ENCODE data around the gene CD4. TPM values are rescaled to one million over a fixed set of nuclear protein-coding genes. Genes with fewer than 3 reads are reported as not detected.
A peak's percentile ranks its signal among the peaks of the same experiment; 100 is the strongest.

The CD4 gene
- total RNA-seq, 6 donors from 2014 or later = 10.5 to 86.6 (median 35.6) TPM

GRCh38 chr12:6767353-6768319 is 21.7 kb upstream of the CD4 start:
- peak overlapping the region; percentile 85 to 99 (median 86) for H3K27ac ChIP-seq
- ATAC-seq (ENCODE audit: low FRiP score in 2 of 2) (no peak), DNase-seq (peak; percentile 40 to 76)
- TF ChIP-seq EP300 (IDR thresholded peaks at IDR 0.05) (no peak), POLR2A (IDR thresholded peaks at IDR 0.05) (no peak), POLR2AphosphoS5 (IDR thresholded peaks at IDR 0.05) (no peak)
- TF ChIP-seq, protein P1, sequence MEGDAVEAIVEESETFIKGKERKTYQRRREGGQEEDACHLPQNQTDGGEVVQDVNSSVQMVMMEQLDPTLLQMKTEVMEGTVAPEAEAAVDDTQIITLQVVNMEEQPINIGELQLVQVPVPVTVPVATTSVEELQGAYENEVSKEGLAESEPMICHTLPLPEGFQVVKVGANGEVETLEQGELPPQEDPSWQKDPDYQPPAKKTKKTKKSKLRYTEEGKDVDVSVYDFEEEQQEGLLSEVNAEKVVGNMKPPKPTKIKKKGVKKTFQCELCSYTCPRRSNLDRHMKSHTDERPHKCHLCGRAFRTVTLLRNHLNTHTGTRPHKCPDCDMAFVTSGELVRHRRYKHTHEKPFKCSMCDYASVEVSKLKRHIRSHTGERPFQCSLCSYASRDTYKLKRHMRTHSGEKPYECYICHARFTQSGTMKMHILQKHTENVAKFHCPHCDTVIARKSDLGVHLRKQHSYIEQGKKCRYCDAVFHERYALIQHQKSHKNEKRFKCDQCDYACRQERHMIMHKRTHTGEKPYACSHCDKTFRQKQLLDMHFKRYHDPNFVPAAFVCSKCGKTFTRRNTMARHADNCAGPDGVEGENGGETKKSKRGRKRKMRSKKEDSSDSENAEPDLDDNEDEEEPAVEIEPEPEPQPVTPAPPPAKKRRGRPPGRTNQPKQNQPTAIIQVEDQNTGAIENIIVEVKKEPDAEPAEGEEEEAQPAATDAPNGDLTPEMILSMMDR (IDR thresholded peaks at IDR 0.05) = no peak
- 14 to 22% methylated on average over 21 to 44 of the region's 44 CpGs for WGBS, 2 donors
- no peaks in the 10 kb centered on the region for H3K9me3 ChIP-seq
- peak overlapping the region; percentile 54 to 92 (median 72) for H3K4me3 ChIP-seq
- H3K36me3 ChIP-seq = peaks cover 0 to 21% (median 19%) of the 10 kb centered on the region in 4 donors
- H3K4me1 ChIP-seq = peaks cover 66 to 81% (median 72%) of the 10 kb centered on the region in 4 donors
- H3K27me3 ChIP-seq = no peaks in the 10 kb centered on the region

GRCh38 chr12:6768437-6768914 is 20.9 kb upstream of the CD4 start:
- WGBS, 2 donors = 58 to 63% methylated on average over 3 to 6 of the region's 6 CpGs
- Histone ChIP-seq H3K36me3 (peaks cover 0 to 21% (median 19%) of the 10 kb centered on the region in 4 donors), H3K9me3 (no peaks in the 10 kb centered on the region), H3K4me1 (peaks cover 64 to 81% (median 70%) of the 10 kb centered on the region in 4 donors), H3K27ac (peak overlapping the region in 3 of 4 donors; percentile 85 to 99 (median 86)), H3K27me3 (no peaks in the 10 kb centered on the region), H3K4me3 (peak overlapping the region; percentile 7 to 92 (median 57))
- TF ChIP-seq POLR2AphosphoS5 (IDR thresholded peaks at IDR 0.05) = no peak
- ATAC-seq (ENCODE audit: low FRiP score in 2 of 2) = no peak
- DNase-seq = no peak

DNA sequence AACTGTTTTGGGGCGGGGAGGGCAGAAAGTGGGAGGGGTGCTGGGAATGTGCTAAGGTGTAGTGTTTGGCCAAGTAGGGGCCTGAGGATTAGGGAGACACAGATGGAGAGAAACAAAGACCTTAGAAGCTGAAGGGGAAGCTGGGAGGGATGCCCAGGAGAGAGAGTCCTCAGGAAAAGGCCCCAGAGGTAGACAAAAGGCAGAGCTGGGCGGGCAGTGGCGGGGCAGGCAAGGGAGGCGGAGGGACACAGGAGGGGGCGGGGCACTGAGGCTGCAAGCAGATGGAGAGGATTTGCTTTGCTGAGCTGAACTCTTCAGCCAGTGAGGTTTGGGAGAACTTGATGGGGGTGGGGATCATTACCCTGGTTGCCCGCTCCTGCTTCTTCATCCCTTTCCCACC is 20.3 kb upstream of the CD4 start:
- peak overlapping the region in 3 of 4 donors; percentile 54 to 92 (median 60) for H3K4me3 ChIP-seq
- H3K9me3 ChIP-seq = no peaks in the 10 kb centered on the region
- H3K27me3 ChIP-seq = peaks cover 0 to 2% (median 0%) of the 10 kb centered on the region in 4 donors
- DNase-seq (peak in 1 of 2 donors; percentile 53), ATAC-seq (ENCODE audit: low FRiP score in 2 of 2) (no peak)
- H3K4me1 ChIP-seq = peaks cover 59 to 81% (median 65%) of the 10 kb centered on the region in 4 donors
- peak overlapping the region in 3 of 4 donors; percentile 85 to 99 (median 86) for H3K27ac ChIP-seq
- peaks cover 0 to 21% (median 19%) of the 10 kb centered on the region in 4 donors for H3K36me3 ChIP-seq
- TF ChIP-seq POLR2A (IDR thresholded peaks at IDR 0.05) = no peak
- TF ChIP-seq, protein P1 (IDR thresholded peaks at IDR 0.05) = no peak
- TF ChIP-seq EP300 (IDR thresholded peaks at IDR 0.05) = no peak
- no peak for TF ChIP-seq POLR2AphosphoS5 (IDR thresholded peaks at IDR 0.05)
- WGBS, 2 donors = 50 to 65% methylated on average over 6 of the region's 6 CpGs

DNA sequence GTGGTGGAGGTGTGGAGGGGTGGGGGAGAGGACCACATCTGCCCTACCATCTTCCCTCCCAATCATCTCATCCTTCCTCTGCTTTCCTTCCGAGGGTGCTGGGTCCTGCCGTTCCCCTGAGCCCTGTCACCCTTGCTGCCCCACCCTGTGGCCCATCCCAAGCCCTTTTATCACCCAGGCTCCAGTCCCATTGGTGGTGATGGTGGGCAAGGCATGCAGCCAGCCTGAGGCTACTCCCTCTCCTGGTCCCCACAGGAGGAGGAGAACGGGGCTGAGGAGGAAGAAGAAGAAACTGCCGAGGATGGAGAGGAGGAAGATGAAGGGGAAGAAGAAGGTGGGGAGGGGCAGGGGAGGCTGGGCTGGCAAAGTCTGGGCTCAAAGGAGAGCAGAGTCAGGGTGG is 19.7 kb upstream of the CD4 start:
- no peak for ATAC-seq (ENCODE audit: low FRiP score in 2 of 2)
- H3K36me3 ChIP-seq = peaks cover 0 to 21% (median 19%) of the 10 kb centered on the region in 4 donors
- TF ChIP-seq POLR2A (IDR thresholded peaks at IDR 0.05) = no peak
- WGBS, 2 donors = 59 to 66% methylated on average over 4 of the region's 4 CpGs
- no peak overlapping the region for H3K4me3 ChIP-seq
- H3K27ac ChIP-seq = peak overlapping the region in 1 of 4 donors; percentile 10
- H3K27me3 ChIP-seq = peaks cover 0 to 2% (median 0%) of the 10 kb centered on the region in 4 donors
- H3K4me1 ChIP-seq = peaks cover 55 to 74% (median 59%) of the 10 kb centered on the region in 4 donors
- DNase-seq = no peak
- H3K9me3 ChIP-seq = no peaks in the 10 kb centered on the region

DNA sequence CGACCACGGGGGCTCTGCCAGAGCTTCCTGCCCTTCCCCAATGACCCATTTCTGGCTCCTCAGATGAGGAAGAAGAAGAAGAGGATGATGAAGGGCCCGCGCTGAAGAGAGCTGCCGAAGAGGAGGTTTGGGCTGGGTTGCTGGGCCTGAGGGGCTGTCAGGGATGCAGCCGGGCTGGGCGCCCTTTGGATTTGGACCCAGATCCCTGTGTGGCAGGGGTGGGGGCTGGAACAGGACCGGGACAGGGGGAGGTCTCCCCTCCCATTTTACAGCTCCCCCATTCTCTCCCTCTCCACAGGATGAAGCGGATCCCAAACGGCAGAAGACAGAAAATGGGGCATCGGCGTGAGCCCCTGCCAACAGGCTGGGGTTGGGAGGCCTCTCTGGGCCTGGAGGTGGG is 19.2 kb upstream of the CD4 start:
- ATAC-seq (ENCODE audit: low FRiP score in 2 of 2) (no peak), DNase-seq (no peak)
- WGBS, 2 donors = 82 to 87% methylated on average over 8 to 12 of the region's 12 CpGs
- Histone ChIP-seq H3K4me3 (no peak overlapping the region), H3K36me3 (peaks cover 0 to 21% (median 19%) of the 10 kb centered on the region in 4 donors), H3K4me1 (peaks cover 51 to 69% (median 55%) of the 10 kb centered on the region in 4 donors), H3K27me3 (peaks cover 0 to 2% (median 0%) of the 10 kb centered on the region in 4 donors), H3K9me3 (no peaks in the 10 kb centered on the region), H3K27ac (peak overlapping the region in 2 of 4 donors; percentile 56 to 73)
- TF ChIP-seq POLR2A (IDR thresholded peaks at IDR 0.05) (no peak), EP300 (IDR thresholded peaks at IDR 0.05) (no peak), POLR2AphosphoS5 (IDR thresholded peaks at IDR 0.05) (no peak)
- TF ChIP-seq, protein P1 (IDR thresholded peaks at IDR 0.05) = no peak

Data from upper lobe of left lung (tissue), 6 donors.